Measurements from ENCODE around the gene C3orf80. TPM values are rescaled to one million over a fixed set of nuclear protein-coding genes. Genes with fewer than 3 reads are reported as not detected.

The C3orf80 gene
- total and polyA plus RNA-seq, 2 donors from 2014 or later: 0.13 to 0.63 TPM

DNA sequence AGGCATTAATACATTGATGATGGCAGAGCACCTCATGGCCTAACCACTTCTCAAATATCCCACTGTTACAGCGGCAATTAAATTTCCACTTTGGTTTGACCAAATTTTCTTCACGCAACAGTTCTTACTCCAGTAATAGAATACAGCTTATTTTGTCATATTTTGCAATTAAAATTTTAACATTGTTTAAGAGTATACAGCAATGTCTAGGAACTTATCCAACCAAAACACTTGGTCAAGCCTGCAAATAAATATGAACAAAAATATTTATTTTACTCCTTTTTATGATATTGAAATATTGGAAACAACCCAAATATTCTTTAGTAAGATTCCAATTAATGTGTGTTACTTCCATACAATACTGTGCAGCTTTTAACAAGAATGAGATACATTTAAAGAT, 45.3 kb upstream of the C3orf80 start:
- FAIRE-seq (no peak), DNase-seq (peak in 1 of 5 donors; percentile 36)
- Histone ChIP-seq H3K9ac (ENCODE audit: low read length in 3 of 3) (no peak overlapping the region), H3K9me3 (ENCODE audit: control insufficient read depth in 2 of 3, insufficient read depth in 1 of 3, low read length in 3 of 3) (no peaks in the 10 kb centered on the region), H3K4me3 (ENCODE audit: low read length in 3 of 3) (no peak overlapping the region), H3K36me3 (ENCODE audit: control insufficient read depth in 2 of 3, insufficient read depth in 3 of 3, low read length in 3 of 3) (no peaks in the 10 kb centered on the region), H3K27me3 (ENCODE audit: control insufficient read depth, insufficient read depth, low read length) (no peaks in the 10 kb centered on the region), H3K4me1 (ENCODE audit: control insufficient read depth in 2 of 3, insufficient read depth in 2 of 3, low read depth in 1 of 3, low read length in 3 of 3) (peaks cover 0 to 2% (median 0%) of the 10 kb centered on the region in 3 donors), H3K27ac (ENCODE audit: low read depth in 2 of 2, low read length in 2 of 2) (no peak overlapping the region)
- TF ChIP-seq, protein P1, sequence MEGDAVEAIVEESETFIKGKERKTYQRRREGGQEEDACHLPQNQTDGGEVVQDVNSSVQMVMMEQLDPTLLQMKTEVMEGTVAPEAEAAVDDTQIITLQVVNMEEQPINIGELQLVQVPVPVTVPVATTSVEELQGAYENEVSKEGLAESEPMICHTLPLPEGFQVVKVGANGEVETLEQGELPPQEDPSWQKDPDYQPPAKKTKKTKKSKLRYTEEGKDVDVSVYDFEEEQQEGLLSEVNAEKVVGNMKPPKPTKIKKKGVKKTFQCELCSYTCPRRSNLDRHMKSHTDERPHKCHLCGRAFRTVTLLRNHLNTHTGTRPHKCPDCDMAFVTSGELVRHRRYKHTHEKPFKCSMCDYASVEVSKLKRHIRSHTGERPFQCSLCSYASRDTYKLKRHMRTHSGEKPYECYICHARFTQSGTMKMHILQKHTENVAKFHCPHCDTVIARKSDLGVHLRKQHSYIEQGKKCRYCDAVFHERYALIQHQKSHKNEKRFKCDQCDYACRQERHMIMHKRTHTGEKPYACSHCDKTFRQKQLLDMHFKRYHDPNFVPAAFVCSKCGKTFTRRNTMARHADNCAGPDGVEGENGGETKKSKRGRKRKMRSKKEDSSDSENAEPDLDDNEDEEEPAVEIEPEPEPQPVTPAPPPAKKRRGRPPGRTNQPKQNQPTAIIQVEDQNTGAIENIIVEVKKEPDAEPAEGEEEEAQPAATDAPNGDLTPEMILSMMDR (IDR thresholded peaks at IDR 0.05; ENCODE audit: borderline replicate concordance, extremely low read depth, insufficient read depth): no peak
- intact Hi-C loops (cut with DNase I): no loop called here

DNA sequence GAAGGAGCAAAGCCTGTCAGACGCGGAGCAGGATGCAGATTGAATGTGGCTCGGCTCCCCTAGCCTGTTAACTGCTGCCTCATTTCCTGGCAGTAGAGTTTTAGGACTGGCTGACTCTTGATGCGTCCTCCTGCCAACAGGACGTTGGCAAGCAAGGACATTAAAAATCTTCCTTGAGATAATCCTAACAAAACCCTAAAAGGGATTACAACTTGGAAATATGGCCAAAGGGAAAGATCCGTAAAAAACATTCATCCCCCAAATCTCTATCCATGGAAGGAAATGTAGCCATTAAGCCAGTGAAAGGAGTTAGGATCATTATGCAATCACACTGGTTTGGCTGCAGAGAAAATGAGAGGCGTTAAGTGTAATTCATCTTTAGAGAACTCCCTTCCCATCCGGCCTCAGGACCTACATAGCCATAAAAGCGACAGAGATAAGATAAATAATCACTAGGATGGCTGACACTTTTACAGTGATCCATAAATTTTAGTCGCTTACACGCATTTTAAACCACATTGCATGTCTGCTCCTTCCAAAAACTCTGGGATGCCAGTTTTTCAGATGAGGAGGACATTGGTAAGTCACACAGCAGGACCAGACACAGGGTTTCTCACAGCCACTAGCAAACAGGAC, 44.5 kb upstream of the C3orf80 start:
- FAIRE-seq (no peak), DNase-seq (peak in 4 of 5 donors; percentile 43 to 92 (median 70))
- H3K9me3 ChIP-seq (ENCODE audit: control insufficient read depth in 2 of 3, insufficient read depth in 1 of 3, low read length in 3 of 3): no peaks in the 10 kb centered on the region
- no peaks in the 10 kb centered on the region for H3K36me3 ChIP-seq (ENCODE audit: control insufficient read depth in 2 of 3, insufficient read depth in 3 of 3, low read length in 3 of 3)
- no peak overlapping the region for H3K27ac ChIP-seq (ENCODE audit: low read depth in 2 of 2, low read length in 2 of 2)
- intact Hi-C loops (cut with DNase I): no loop called here
- H3K4me1 ChIP-seq (ENCODE audit: control insufficient read depth in 2 of 3, insufficient read depth in 2 of 3, low read depth in 1 of 3, low read length in 3 of 3): peaks cover 0 to 2% (median 0%) of the 10 kb centered on the region in 3 donors
- H3K27me3 ChIP-seq (ENCODE audit: control insufficient read depth, insufficient read depth, low read length): no peaks in the 10 kb centered on the region
- H3K4me3 ChIP-seq (ENCODE audit: low read length in 3 of 3): no peak overlapping the region
- TF ChIP-seq, protein P1 (IDR thresholded peaks at IDR 0.05; ENCODE audit: borderline replicate concordance, extremely low read depth, insufficient read depth): no peak
- no peak overlapping the region for H3K9ac ChIP-seq (ENCODE audit: low read length in 3 of 3)

DNA sequence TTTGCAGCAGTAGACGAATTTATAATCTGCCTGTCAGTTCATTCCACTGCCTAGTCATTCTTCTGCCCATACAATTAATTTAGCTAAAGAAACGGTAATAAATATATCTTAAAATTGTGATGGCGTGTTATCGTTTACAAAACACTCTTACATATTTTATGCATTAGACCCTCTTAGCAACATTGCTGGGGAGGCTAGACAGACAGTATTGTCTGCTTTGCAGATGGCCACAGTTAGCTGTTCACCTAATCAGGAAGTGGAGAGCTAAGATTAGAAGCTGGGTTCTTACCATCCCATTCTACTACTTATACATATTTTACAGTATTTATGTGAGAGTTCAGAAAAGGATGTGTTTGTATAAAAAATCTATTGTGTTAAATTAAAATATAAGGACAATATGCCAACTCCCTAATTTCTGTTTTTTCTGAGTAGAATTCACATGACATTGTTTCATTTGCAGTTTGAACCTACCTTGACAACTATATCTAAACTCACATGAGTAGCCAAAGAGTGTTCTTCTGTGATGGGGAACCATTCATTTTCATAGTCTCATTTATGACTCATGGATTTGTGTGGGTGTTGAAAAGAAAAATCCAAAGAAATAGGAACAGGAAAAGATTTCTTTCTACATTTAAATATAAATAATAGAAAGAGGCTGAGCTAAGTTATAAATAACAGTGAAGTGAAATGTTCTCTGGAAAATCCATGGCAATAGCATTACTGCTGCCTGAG, 41.7 kb upstream of the C3orf80 start:
- H3K4me3 ChIP-seq (ENCODE audit: low read length in 3 of 3): no peak overlapping the region
- H3K9me3 ChIP-seq (ENCODE audit: control insufficient read depth in 2 of 3, insufficient read depth in 1 of 3, low read length in 3 of 3): no peaks in the 10 kb centered on the region
- H3K9ac ChIP-seq (ENCODE audit: low read length in 3 of 3): no peak overlapping the region
- no peaks in the 10 kb centered on the region for H3K27me3 ChIP-seq (ENCODE audit: control insufficient read depth, insufficient read depth, low read length)
- intact Hi-C loops (cut with DNase I): no loop called here
- FAIRE-seq: no peak
- H3K27ac ChIP-seq (ENCODE audit: low read depth in 2 of 2, low read length in 2 of 2): no peak overlapping the region
- H3K4me1 ChIP-seq (ENCODE audit: control insufficient read depth in 2 of 3, insufficient read depth in 2 of 3, low read depth in 1 of 3, low read length in 3 of 3): peaks cover 0 to 2% (median 0%) of the 10 kb centered on the region in 3 donors
- TF ChIP-seq, protein P1 (IDR thresholded peaks at IDR 0.05; ENCODE audit: borderline replicate concordance, extremely low read depth, insufficient read depth): no peak
- no peak for DNase-seq
- no peaks in the 10 kb centered on the region for H3K36me3 ChIP-seq (ENCODE audit: control insufficient read depth in 2 of 3, insufficient read depth in 3 of 3, low read length in 3 of 3)
